Lung (tissue), 12 donors: ENCODE results near the gene ANKRD10. TPM values are rescaled to one million over a fixed set of nuclear protein-coding genes. Genes with fewer than 3 reads are reported as not detected.

Experiments used
- ATAC-seq: fragments of 200-7000 bp; cut with Tn5 transposase; one replicate; pipeline ENCODE4 v1.9.1; 2020; ENCODE audit warnings: moderate number of reproducible peaks; ENCODE audit not compliant: insufficient read depth, low FRiP score
- DNase-seq, 3 donors: peaks; one replicate each; pipeline ENCODE4 v3.0.0-alpha.2; 2013 to 2017
- H3K27ac ChIP-seq, 2 donors: one replicate each; pipeline ENCODE4 v1.5.1; 2013; ENCODE audit warnings: mild to moderate bottlenecking in 2 of 2, moderate library complexity in 2 of 2, control low read depth in 1 of 2, inconsistent platforms in 1 of 2, low read depth in 1 of 2, low read length in 1 of 2
- H3K27me3 ChIP-seq, 3 donors: one replicate each; pipeline ENCODE4 v1.5.1; 2013; ENCODE audit warnings: low read length in 2 of 3; ENCODE audit not compliant: control insufficient read depth in 3 of 3, insufficient read depth in 3 of 3
- H3K36me3 ChIP-seq, 4 donors: one replicate each; pipeline ENCODE4 v1.5.1; 2013; ENCODE audit warnings: low read length in 4 of 4, mild to moderate bottlenecking in 1 of 4, moderate library complexity in 1 of 4; ENCODE audit not compliant: control insufficient read depth in 4 of 4, insufficient read depth in 4 of 4
- H3K4me1 ChIP-seq, 5 donors: one replicate each; pipeline ENCODE4 v1.5.1; 2013; ENCODE audit warnings: low read length in 5 of 5, mild to moderate bottlenecking in 2 of 5, moderate library complexity in 1 of 5; ENCODE audit not compliant: control insufficient read depth in 5 of 5, insufficient read depth in 5 of 5
- H3K4me3 ChIP-seq: one replicate; pipeline ENCODE4 v1.5.1; 2013; ENCODE audit warnings: mild to moderate bottlenecking, control low read depth, moderate library complexity
- H3K9ac ChIP-seq, 2 donors: one replicate each; pipeline ENCODE4 v1.5.1; 2013; ENCODE audit warnings: low read length in 2 of 2, control low read depth in 1 of 2; ENCODE audit not compliant: insufficient read depth in 1 of 2
- H3K9me3 ChIP-seq, 4 donors: one replicate each; pipeline ENCODE4 v1.5.1; 2013; ENCODE audit warnings: low read length in 3 of 4, mild to moderate bottlenecking in 1 of 4, moderate library complexity in 1 of 4; ENCODE audit not compliant: control insufficient read depth in 4 of 4, insufficient read depth in 3 of 4
- WGBS, 2 donors: extraction: QIAGEN DNeasy Blood & Tissue Kit; methylation state at CpG; one replicate each; pipeline ENCODE4 v1.1.7; 2013; 5-methylcytosine and 5-hydroxymethylcytosine counted together
- polyA plus RNA-seq, 2 donors: library from polyadenylated mRNA; stranded (reverse); fragments of 200-250 nt; gene quantifications; one replicate each; pipeline ENCODE4 v1.2.1, GENCODE V29; 2013
- total RNA-seq, 2 donors: library from RNA; depleted of rRNA in 1 of 2; stranded (reverse); fragments of >200 nt in 1 of 2; gene quantifications; one replicate each; pipeline ENCODE4 v1.2.1, GENCODE V29; 2014 to 2021
- TF ChIP-seq, protein P1 (sequence below): IDR thresholded peaks from 2 replicates; pipeline ENCODE4 v1.5.1; 2012; ENCODE audit warnings: mild to moderate bottlenecking; ENCODE audit errors: control extremely low read depth, extremely low read depth
- donor health status: control.
- donor health status: control.
- donor health status: Bipolar disorder and iron deficiency.
- donor health status: healthy.
- donor health status: DM: yes; HTN: yes; CAD: no.

The ANKRD10 gene
- total and polyA plus RNA-seq, 4 donors: 44.0 to 353 (median 92.3) TPM

DNA sequence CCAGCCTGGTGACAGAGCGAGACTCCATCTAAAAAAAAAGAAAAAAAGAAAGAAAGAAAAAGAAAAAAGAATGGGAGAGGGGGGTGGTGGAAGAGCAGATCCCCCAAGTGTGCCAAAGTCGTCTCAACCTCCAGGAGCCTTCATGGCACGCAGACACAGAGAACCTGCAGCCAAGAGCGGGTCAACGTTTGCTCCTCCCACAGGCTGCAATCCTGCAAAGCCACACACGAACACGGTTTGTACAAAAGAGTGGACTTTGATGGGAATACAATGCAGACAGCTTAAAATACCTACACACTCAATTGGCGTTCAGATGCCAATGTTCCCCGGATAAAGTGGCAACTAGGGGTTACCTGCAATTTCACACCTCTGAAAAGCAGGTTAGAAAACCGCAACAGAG, 29.4 kb downstream of the ANKRD10 start:
- peaks cover 0 to 4% (median 3%) of the 10 kb centered on the region in 5 donors for H3K4me1 ChIP-seq
- H3K9me3 ChIP-seq: no peaks in the 10 kb centered on the region
- H3K27me3 ChIP-seq: no peaks in the 10 kb centered on the region
- no peak overlapping the region for H3K9ac ChIP-seq
- TF ChIP-seq, protein P1, sequence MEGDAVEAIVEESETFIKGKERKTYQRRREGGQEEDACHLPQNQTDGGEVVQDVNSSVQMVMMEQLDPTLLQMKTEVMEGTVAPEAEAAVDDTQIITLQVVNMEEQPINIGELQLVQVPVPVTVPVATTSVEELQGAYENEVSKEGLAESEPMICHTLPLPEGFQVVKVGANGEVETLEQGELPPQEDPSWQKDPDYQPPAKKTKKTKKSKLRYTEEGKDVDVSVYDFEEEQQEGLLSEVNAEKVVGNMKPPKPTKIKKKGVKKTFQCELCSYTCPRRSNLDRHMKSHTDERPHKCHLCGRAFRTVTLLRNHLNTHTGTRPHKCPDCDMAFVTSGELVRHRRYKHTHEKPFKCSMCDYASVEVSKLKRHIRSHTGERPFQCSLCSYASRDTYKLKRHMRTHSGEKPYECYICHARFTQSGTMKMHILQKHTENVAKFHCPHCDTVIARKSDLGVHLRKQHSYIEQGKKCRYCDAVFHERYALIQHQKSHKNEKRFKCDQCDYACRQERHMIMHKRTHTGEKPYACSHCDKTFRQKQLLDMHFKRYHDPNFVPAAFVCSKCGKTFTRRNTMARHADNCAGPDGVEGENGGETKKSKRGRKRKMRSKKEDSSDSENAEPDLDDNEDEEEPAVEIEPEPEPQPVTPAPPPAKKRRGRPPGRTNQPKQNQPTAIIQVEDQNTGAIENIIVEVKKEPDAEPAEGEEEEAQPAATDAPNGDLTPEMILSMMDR: no peak
- peaks cover 0 to 3% (median under 1%) of the 10 kb centered on the region in 4 donors for H3K36me3 ChIP-seq
- H3K4me3 ChIP-seq: no peak overlapping the region
- ATAC-seq (no peak), DNase-seq (no peak)
- H3K27ac ChIP-seq: no peak overlapping the region
- 80 to 90% methylated on average over 10 of the region's 10 CpGs for WGBS, 2 donors

DNA sequence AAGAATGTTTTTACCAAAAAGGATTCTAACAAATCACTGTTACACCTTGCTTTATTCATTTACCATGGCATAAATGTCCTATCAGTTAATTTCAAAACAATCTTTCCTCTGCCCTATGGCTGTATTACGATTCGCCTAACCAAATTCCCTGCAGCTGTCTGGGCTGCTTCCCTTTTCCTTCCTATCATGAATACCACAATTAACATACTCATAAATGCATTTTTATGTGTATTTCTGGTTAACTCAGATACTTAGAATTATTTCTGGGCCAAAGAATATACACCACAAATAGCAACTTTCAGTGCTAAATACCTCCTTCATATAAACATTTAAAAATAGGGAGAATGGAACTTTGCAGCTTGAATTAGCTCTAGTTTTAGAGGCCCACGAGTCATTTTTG, 30.4 kb downstream of the ANKRD10 start:
- Histone ChIP-seq H3K36me3 (peaks cover 0 to 4% (median under 1%) of the 10 kb centered on the region in 4 donors), H3K9me3 (no peaks in the 10 kb centered on the region), H3K27me3 (no peaks in the 10 kb centered on the region), H3K4me3 (no peak overlapping the region), H3K27ac (no peak overlapping the region), H3K9ac (no peak overlapping the region), H3K4me1 (peaks cover 0 to 4% (median 3%) of the 10 kb centered on the region in 5 donors)
- 64 to 74% methylated on average over 3 of the region's 3 CpGs for WGBS, 2 donors
- TF ChIP-seq, protein P1: no peak
- ATAC-seq (no peak), DNase-seq (no peak)

DNA sequence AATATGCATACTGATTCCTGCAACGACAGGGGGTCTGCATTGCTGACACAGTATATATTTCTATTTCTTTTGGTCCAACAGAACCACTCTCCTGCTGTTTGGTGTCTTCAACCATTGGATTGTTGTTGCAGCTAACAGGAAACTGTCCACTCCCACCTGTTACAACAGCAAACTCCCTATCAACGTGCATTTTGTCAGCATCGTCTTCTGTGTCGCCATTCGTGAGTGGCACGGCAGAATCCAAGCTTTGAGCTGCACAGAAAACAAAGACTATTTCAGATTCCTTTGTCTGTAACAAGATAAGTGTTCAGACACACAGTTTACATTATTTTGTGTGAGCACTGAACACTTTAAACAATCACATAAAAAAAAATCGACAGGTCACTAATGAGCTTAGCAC, 31.3 kb downstream of the ANKRD10 start:
- H3K27ac ChIP-seq: no peak overlapping the region
- no peak overlapping the region for H3K4me3 ChIP-seq
- H3K9me3 ChIP-seq: no peaks in the 10 kb centered on the region
- H3K9ac ChIP-seq: no peak overlapping the region
- 65 to 66% methylated on average over 7 of the region's 7 CpGs for WGBS, 2 donors
- DNase-seq (no peak), ATAC-seq (no peak)
- H3K27me3 ChIP-seq: no peaks in the 10 kb centered on the region
- H3K4me1 ChIP-seq: peaks cover 0 to 4% (median 3%) of the 10 kb centered on the region in 5 donors
- TF ChIP-seq, protein P1: no peak
- H3K36me3 ChIP-seq: peaks cover 0 to 4% (median under 1%) of the 10 kb centered on the region in 4 donors

DNA sequence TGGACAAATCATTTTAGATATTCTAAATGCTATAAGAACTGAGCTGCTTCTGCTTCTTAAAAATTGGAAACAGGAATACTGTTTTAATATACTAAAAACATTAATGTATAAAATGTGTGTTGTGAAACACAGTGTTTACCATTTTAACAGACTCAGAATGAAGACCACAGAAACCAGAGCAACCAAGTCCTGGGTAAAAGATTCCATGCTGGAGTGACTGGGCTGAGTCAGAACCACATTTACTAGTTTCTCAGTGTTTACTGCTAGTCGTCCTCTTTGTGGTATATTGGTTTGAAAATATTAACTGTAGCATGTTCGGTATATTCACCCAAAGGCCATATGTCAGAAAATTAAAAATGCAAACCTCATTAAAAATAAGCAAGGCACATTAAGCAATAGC, 31.9 kb downstream of the ANKRD10 start:
- H3K4me1 ChIP-seq: peaks cover 0 to 5% (median 1%) of the 10 kb centered on the region in 5 donors
- no peaks in the 10 kb centered on the region for H3K9me3 ChIP-seq
- 82 to 84% methylated on average over 2 of the region's 2 CpGs for WGBS, 2 donors
- no peaks in the 10 kb centered on the region for H3K27me3 ChIP-seq
- no peak overlapping the region for H3K27ac ChIP-seq
- TF ChIP-seq, protein P1: no peak
- H3K4me3 ChIP-seq: no peak overlapping the region
- H3K9ac ChIP-seq: no peak overlapping the region
- peaks cover 0 to 4% (median under 1%) of the 10 kb centered on the region in 4 donors for H3K36me3 ChIP-seq
- no peak for ATAC-seq
- DNase-seq: no peak
